Limb (tissue), 2 donors: ENCODE results near the gene CDH4.
"Not testable (repeated sequence)": the region's sequence is repeated elsewhere in the genome, so short reads cannot be mapped to it uniquely, and the experiment has no call there.

Source experiments
- DNase-seq, 2 donors: peaks; one replicate each; pipeline ENCODE4 v3.0.0-alpha.2; 2016; ENCODE audit errors: extremely low spot score in 2 of 2

Gene CDH4

DNA sequence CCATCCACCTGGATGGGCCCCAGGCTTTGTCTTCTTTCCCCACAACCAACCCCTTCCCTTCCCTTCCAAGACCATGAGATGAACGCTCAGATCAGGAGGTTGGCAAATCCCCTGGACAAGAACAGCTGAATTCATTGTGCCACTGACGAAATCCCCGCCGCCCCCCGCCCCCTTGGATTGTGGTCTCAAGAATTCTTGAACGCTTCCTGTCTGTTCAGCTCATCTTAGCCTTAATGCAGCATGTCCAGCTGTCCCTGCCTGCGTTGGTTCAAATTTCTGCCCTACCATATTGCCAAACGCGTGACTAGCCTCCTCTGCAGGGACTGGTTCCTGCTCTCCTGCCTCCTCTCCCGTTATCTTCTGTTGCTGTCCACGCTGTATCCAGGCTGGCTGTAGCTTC, 133.2 kb downstream of the CDH4 start:
- no peak for DNase-seq

DNA sequence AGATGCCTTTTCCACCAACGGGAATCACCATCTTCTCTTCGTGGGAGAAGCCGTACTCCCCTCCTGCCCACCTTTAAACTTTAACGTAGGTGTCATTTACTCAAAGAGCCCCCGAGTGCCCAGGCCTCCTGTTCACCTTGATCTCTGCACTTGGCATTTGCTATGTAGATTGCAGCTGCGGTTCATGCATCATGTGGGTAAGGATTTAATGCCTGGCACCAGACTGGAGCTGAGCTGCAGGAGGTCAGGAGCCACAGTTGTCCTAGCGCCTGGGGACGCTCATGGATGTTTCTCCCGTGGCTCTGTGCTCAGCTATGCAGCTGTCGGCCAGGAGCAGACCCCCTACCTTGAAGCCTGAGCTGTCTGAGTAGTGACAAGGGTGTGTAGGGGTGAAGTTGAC, 133.7 kb downstream of the CDH4 start:
- no peak for DNase-seq

GRCh38 chr20:61387204-61387953, 135.3 kb downstream of the CDH4 start:
- DNase-seq = peak; percentile 30 to 75

DNA sequence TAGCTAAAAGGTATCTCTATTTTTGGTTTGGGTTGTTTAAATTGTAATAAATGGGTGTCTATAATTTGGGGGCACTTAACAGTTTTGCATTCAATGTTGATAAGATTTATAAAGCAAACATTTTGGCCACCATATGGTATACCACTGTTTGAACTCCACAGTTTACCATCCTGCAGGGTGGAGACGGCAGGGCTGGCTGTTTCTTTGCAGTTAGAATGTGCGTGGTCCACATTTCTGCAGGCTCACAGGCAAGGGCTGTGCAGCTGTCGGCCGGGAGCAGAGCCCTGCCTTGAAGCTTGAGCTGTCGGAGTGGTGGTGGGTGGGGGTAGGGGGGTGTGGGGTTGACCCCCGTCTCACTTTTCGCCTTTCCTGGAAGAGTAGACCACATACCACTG, 135.9 kb downstream of the CDH4 start:
- DNase-seq = no peak

DNA sequence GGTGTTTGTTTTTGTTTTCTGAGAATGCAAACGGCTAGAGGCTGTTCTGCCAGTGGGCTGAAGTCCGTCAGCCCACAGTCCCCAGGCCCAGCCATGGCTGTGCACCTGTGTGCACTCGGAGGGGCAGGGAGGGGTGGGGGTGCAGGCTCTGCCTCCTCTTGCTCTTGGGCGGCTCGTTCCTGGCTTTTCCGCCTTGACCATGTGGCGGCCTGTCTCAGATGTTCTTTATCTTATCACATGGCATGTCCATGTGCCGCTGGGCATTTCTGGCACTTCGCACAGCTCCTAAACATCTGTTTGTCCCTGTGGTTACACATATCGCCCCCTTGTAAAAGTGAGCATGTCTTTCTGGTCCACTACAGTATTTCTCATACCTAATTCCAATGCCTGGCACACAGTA, 137.0 kb downstream of the CDH4 start:
- DNase-seq = no peak

DNA sequence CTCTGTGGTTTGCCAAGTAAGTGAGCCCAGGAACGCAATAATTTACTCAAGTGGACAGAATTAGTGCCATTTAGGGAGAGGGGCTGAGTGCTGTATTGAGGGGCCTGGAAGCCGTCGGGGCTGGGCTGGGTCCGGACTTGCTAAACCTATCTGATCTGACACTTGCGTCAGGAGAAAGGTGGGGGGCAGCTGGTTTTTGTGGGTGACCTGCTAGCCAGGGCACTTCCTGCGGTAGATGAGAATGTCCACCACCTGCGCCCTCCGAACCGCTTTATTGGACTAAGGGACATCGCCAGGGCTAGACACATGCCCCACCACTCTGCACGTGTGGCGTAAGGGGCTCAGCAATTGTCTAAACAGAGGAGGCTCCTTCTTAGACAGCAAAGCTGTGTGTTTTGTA, 139.1 kb downstream of the CDH4 start:
- no peak for DNase-seq

- no peak for DNase-seq
Measured at GRCh38 chr20:61391812-61392520, 139.9 kb downstream of the CDH4 start.

DNA sequence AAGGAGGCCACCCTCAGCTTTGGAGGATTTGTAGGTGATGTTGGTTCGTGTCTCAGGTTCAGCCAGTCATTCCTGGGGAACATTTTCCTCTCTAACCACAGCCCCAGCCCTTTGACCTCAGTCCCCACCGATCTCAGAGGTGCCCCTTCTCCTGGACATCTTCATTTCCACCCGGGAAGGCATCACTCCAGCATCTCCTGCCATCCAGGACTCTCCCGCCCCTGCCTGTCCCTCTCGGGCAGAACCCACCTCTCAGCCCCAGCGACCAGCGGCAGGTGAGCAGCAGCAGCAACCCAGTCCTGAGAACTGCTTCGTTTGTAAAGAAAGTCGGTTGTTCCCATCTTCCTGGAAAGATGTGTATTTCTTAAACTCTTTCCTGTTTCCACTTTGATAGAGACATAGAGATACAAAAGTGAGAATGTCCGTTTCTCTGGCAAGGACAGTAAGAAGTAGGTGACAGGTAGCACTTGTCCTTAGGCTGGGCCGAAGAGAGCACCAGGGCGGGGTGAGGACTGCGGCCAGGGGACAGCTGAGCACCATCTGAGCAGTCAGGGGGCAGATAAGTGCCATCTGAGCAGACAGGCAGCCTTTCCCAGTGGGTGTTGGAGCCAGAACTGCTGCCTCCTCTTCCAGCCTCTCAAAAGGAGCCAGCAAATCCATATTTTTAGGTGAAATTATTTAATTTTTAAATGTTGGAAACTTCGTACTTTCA, 142.2 kb downstream of the CDH4 start:
- no peak for DNase-seq

- no peak for DNase-seq
Measured at GRCh38 chr20:61396262-61396848, 144.3 kb downstream of the CDH4 start.

DNA sequence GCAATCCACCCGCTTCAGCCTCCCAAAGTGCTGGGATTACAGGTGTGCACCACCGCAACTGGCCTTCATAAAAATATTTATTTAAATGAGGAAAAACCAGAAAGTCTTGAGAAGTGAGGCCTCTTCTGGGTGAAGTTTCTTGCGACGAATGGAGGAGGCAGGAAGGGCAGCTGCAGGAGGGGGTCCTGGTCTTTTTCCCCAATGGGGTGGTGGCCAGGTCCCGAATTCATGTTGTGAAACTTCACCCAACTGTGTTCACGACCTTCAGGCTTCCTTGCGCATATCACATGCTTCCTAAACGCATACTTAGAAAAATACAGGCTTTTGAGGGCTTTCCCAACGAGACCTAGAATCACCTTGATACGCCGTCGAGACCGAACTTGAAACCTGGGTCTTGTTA, 145.1 kb downstream of the CDH4 start:
- DNase-seq = no peak

- no peak for DNase-seq
Measured at GRCh38 chr20:61397790-61398189, 145.7 kb downstream of the CDH4 start.

- DNase-seq = no peak
Measured at GRCh38 chr20:61399433-61399832, 147.4 kb downstream of the CDH4 start.

DNA sequence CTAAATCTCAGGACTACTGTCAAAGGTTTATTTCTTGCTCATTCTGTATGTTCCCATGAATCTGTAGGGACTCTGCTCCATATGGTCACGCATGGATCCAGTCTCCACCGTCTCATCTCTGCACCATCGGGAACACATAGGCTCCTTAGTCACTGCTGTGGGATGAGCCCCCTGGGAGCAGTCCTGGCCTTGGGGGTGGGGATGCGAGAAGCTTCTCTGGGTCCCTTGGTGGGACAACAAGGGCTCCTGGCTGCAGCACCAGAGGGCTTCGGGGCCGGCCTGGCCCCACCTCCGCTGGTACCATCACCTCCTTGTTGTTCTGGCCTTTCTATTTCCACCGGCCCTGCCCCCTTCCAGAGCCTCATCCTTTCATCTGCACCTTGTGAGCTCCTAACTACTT, 148.4 kb downstream of the CDH4 start:
- DNase-seq = no peak

GRCh38 chr20:61404303-61404702, 152.2 kb downstream of the CDH4 start:
- DNase-seq = no peak

DNA sequence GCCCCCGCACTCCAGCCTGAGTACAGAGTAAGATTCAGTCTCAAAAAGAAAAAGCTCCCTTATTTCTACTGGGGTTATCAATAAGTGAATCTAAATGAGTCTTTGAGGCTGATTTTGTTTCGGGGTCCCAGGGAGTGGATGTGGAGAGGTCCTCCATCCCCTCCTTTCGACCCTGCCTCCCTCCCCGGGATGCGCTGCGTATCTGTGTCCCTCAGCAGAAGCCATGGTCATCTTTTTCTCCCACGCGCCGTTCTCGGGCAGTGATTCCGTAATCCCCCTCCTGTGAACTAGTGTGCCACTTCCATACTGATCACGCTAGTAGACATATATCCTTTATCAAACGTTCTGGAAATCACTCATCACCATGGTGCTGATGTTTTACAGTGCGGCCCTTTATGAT, 152.9 kb downstream of the CDH4 start:
- DNase-seq = no peak

GRCh38 chr20:61406773-61407172, 154.7 kb downstream of the CDH4 start:
- DNase-seq = not testable (repeated sequence)

- DNase-seq = no peak
Measured at GRCh38 chr20:61407561-61407960, 155.5 kb downstream of the CDH4 start.

GRCh38 chr20:61408951-61409740, 157.1 kb downstream of the CDH4 start:
- DNase-seq = no peak

- no peak for DNase-seq
Measured at GRCh38 chr20:61411743-61412142, 159.7 kb downstream of the CDH4 start.

DNA sequence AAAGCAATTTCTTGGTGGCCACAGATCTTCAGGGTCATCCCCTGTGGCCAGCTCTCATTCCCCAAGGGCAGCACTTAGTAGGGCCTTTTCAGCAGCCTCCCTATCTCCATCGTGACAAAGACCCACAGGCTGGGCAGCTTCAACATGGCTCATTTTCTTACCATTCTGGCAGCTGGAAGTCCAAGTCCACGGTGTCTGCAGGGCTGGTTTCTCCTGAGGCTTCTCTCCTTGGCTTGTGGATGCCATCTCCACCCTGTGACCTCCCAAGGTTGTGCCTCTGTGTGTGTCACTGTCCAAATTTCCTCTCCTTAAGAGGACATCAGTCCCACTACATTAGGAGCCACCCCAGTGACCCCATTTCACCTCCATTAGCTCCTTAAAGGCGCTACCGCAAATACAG, 161.7 kb downstream of the CDH4 start:
- no peak for DNase-seq

DNA sequence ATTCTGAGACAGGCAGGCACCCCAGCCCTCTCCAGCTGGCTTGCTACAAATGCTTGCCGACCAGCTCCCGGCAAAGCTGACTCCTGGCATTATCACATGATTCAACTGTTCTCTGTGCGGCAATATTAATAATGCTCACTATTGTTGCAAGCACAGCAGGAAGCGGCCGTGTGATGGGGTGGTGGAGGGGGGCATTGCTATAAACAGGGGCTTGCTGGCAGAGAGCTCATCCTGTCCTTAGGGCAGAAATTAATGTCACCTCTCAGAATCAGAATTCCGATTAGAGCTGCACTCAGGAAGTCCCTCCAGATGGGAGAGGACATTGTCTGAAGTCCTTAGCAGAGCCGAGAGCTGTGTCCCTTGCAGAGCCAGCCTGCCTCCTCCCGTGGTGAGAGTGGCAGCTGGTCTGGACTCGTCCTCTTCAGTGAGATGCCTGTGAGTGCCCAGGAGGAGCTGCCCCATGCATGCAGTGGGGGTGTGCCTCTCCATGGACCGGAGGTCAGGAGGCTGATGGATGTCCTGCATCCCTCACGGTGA, 162.5 kb downstream of the CDH4 start:
- DNase-seq = no peak
